Measurements from ENCODE around the gene KNDC1. TPM values are rescaled to one million over a fixed set of nuclear protein-coding genes. Genes with fewer than 3 reads are reported as not detected.

Gene KNDC1
- total RNA-seq, 1 experiment from 2014 or later, result 15.7 TPM

DNA sequence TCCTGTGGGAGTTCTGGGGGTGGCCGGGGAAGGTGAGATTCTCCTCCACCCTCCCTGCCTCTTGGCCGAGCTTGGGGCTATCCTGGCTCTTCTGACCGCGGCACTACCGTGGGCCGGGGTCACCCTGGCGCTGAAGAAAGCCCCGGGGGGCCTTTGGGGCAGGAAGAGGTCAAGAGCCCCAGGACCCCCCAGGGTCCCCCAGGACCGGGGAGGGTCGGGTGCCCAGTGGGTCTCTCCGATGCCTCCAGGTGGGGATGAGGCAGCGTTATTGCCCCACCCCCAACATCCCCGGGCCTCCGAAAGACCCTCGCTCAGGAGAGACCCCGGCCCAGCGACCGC, 439 bp upstream of the KNDC1 start:
- Histone ChIP-seq H2BK12ac (ENCODE audit: insufficient read length, low read depth, low read length) (no peak overlapping the region), H3K79me1 (ENCODE audit: insufficient read depth, low read depth, low read length, poor library complexity, severe bottlenecking) (no peaks in the 10 kb centered on the region), H4K5ac (ENCODE audit: insufficient read length, low read depth, low read length) (no peak overlapping the region), H2BK20ac (ENCODE audit: low read depth, low read length, poor library complexity, severe bottlenecking) (no peak overlapping the region), H2AFZ (ENCODE audit: low read length) (no peak overlapping the region), H3K23me2 (ENCODE audit: insufficient read length, low read depth, low read length, poor library complexity, severe bottlenecking) (peaks cover 10% of the 10 kb centered on the region), H2BK15ac (ENCODE audit: low read depth, low read length) (no peak overlapping the region), H3K27ac (ENCODE audit: insufficient read length, low read depth, low read length) (no peak overlapping the region), H3K4me2 (ENCODE audit: insufficient read depth, insufficient read length, low read length) (no peak overlapping the region), H2BK5ac (ENCODE audit: insufficient read length, low read length) (no peak overlapping the region), H3K9ac (ENCODE audit: extremely low read depth, insufficient read length, low read length) (no peak overlapping the region), H3K9me3 (ENCODE audit: control insufficient read depth, low read depth, low read length) (no peaks in the 10 kb centered on the region), H2AK5ac (ENCODE audit: insufficient read length, low read length) (no peak overlapping the region), H3K4me1 (ENCODE audit: insufficient read depth, low read length) (no peaks in the 10 kb centered on the region; the same call in 1 of the 2 replicates), H3T11ph (ENCODE audit: low read length) (no peak overlapping the region), H3K4ac (ENCODE audit: low read depth, low read length) (no peak overlapping the region), H3K14ac (ENCODE audit: insufficient read depth, low read length) (no peak overlapping the region), H2BK120ac (ENCODE audit: low read depth, low read length, poor library complexity, severe bottlenecking) (no peak overlapping the region), H3K56ac (ENCODE audit: insufficient read length, low read depth, low read length) (no peak overlapping the region), H3K23ac (ENCODE audit: insufficient read length, low read depth, low read length) (no peak overlapping the region), H3K79me2 (ENCODE audit: insufficient read depth, low read length) (no peaks in the 10 kb centered on the region), H4K8ac (replicated peaks; ENCODE audit: insufficient read length, low read depth, low read length) (no peak overlapping the region), H3K27me3 (ENCODE audit: insufficient read depth, low read length) (no peaks in the 10 kb centered on the region), H4K20me1 (ENCODE audit: control insufficient read depth, insufficient read depth, insufficient read length) (no peaks in the 10 kb centered on the region), H3K18ac (ENCODE audit: insufficient read length, low read depth, low read length) (no peak overlapping the region), H4K91ac (ENCODE audit: insufficient read length, low read depth, low read length) (no peak overlapping the region)
- Mint-ChIP-seq H3K4me3 (peak overlapping the region; percentile 45 to 74; a peak in 4 of 5 replicates), H3K9me3 (peaks cover 3 to 4% of the 10 kb centered on the region in 2 experiments; a peak in 1 of 5 replicates), H3K27ac (no peak overlapping the region), H3K27me3 (ENCODE audit: low read depth) (peaks cover 3% of the 10 kb centered on the region), H3K36me3 (ENCODE audit: insufficient read depth in 1 of 3, low read depth in 3 of 3) (peaks cover 7 to 13% (median 9%) of the 10 kb centered on the region in 3 experiments; a peak in 6 of 7 replicates), H3K4me1 (peaks cover 23 to 30% of the 10 kb centered on the region in 2 experiments)
- TF ChIP-seq, protein P1, sequence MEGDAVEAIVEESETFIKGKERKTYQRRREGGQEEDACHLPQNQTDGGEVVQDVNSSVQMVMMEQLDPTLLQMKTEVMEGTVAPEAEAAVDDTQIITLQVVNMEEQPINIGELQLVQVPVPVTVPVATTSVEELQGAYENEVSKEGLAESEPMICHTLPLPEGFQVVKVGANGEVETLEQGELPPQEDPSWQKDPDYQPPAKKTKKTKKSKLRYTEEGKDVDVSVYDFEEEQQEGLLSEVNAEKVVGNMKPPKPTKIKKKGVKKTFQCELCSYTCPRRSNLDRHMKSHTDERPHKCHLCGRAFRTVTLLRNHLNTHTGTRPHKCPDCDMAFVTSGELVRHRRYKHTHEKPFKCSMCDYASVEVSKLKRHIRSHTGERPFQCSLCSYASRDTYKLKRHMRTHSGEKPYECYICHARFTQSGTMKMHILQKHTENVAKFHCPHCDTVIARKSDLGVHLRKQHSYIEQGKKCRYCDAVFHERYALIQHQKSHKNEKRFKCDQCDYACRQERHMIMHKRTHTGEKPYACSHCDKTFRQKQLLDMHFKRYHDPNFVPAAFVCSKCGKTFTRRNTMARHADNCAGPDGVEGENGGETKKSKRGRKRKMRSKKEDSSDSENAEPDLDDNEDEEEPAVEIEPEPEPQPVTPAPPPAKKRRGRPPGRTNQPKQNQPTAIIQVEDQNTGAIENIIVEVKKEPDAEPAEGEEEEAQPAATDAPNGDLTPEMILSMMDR (conservative IDR thresholded peaks at IDR 0.05), result no peak
- DNase-seq, result no peak
- WGBS (ENCODE audit: extremely low coverage, insufficient read length, low lambda C conversion rate), result no CpG with 5 or more reads among the region's 18 CpGs

All from H9 (cell line).